A673 (cell line): ENCODE results near the gene CLEC16A. TPM values are rescaled to one million over a fixed set of nuclear protein-coding genes. Genes with fewer than 3 reads are reported as not detected.

Experiments used
- BruUV-seq: library from RNA; stranded (reverse); fragments of 400-500 nt; replicated peaks from 2 replicates; lab custom pipeline; 2021; lab: Mats Ljungman, UMichigan
- CTCF ChIA-PET: fragments of 300-600 bp; sonication (Branson Sonifier 250); formaldehyde crosslinking; loops from one replicate; lab custom pipeline; 2022; ENCODE audit warnings: antibody characterized with exemption; lab: Charles Lee
- POLR2A ChIA-PET: fragments of 300-600 bp; sonication (Branson Sonifier 250); formaldehyde crosslinking; loops from one replicate; lab custom pipeline; 2022; ENCODE audit warnings: antibody characterized with exemption; ENCODE audit not compliant: low non-redundant PET; lab: Charles Lee
- DNase-seq: peaks from one replicate; pipeline ENCODE4 v3.0.0-alpha.2; 2015; ENCODE audit warnings: low spot score
- H3K27ac ChIP-seq: fragments of 200-600 bp; sonication (generic); 2 replicates; pipeline ENCODE4 v1.5.1; 2016; ENCODE audit warnings: mixed run types, low read depth, mild to moderate bottlenecking, mixed read lengths, antibody characterized with exemption, low read length; ENCODE audit not compliant: poor library complexity, severe bottlenecking
- H3K27me3 ChIP-seq: fragments of 200-600 bp; sonication (generic); replicated peaks from 2 replicates; pipeline ENCODE4 v1.6.1; 2017; ENCODE audit warnings: mixed run types, low read depth, mild to moderate bottlenecking, mixed read lengths, antibody characterized with exemption, low read length; ENCODE audit not compliant: insufficient read depth, poor library complexity
- H3K36me3 ChIP-seq: fragments of 200-600 bp; sonication (generic); 2 replicates; pipeline ENCODE4 v1.6.1; 2016; ENCODE audit warnings: mixed run types, mild to moderate bottlenecking, mixed read lengths, antibody characterized with exemption, low read length; ENCODE audit not compliant: insufficient read depth, poor library complexity, severe bottlenecking
- H3K4me1 ChIP-seq: fragments of 200-600 bp; sonication (generic); 2 replicates; pipeline ENCODE4 v1.6.1; 2017; ENCODE audit warnings: mixed run types, mild to moderate bottlenecking, mixed read lengths, antibody characterized with exemption, low read length; ENCODE audit not compliant: insufficient read depth, poor library complexity, severe bottlenecking
- H3K4me3 ChIP-seq: fragments of 200-600 bp; sonication (generic); 2 replicates; pipeline ENCODE4 v1.5.1; 2016; ENCODE audit warnings: low read depth, mixed run types, mild to moderate bottlenecking, mixed read lengths, low read length; ENCODE audit not compliant: poor library complexity, severe bottlenecking
- H3K9me3 ChIP-seq: fragments of 200-600 bp; sonication (generic); 2 replicates; pipeline ENCODE4 v1.6.1; 2016; ENCODE audit warnings: mixed run types, low read depth, mild to moderate bottlenecking, mixed read lengths, antibody characterized with exemption, low read length; ENCODE audit not compliant: poor library complexity, severe bottlenecking
- CTCF ChIP-seq: fragments of 300-800, 200-600 bp; sonication (generic); conservative IDR thresholded peaks from 2 replicates; pipeline ENCODE4 v1.5.1; 2017; ENCODE audit warnings: low read depth, mild to moderate bottlenecking, antibody characterized with exemption, low read length, moderate library complexity, mixed read lengths
- EZH2 ChIP-seq: fragments of 200-600 bp; sonication (generic); IDR thresholded peaks from 2 replicates; pipeline ENCODE4 v1.6.1; 2017; ENCODE audit warnings: borderline replicate concordance, low read depth, mild to moderate bottlenecking, mixed read lengths, antibody characterized with exemption, low read length; ENCODE audit not compliant: poor library complexity, severe bottlenecking
- intact Hi-C: fragments of 100-400 bp; cut with micrococcal nuclease; formaldehyde crosslinking; loops from one replicate; pipeline ENCODE4 v1.10.0; 2022; ENCODE audit not compliant: unreplicated experiment
- total RNA-seq: library from RNA; stranded (reverse); gene quantifications from 2 replicates; pipeline ENCODE4 v1.2.3, GENCODE V29; 2021

Gene CLEC16A
- total RNA-seq, 1 experiment from 2014 or later: 23.4 TPM

GRCh38 chr16:10992112-10992511, 47.7 kb downstream of the CLEC16A start:
- TF ChIP-seq EZH2 (no peak), CTCF (no peak)
- Histone ChIP-seq H3K27ac (no peak overlapping the region), H3K4me3 (no peak overlapping the region), H3K9me3 (no peaks in the 10 kb centered on the region), H3K4me1 (no peaks in the 10 kb centered on the region), H3K36me3 (no peaks in the 10 kb centered on the region), H3K27me3 (no peaks in the 10 kb centered on the region)
- ChIA-PET POLR2A (no interaction called here), CTCF (no interaction called here)
- intact Hi-C loops: no loop called here
- BruUV-seq: no TSS peak
- DNase-seq: no peak

GRCh38 chr16:10992797-10993196, 48.4 kb downstream of the CLEC16A start:
- no TSS peak for BruUV-seq
- H3K27ac ChIP-seq: no peak overlapping the region
- CTCF ChIA-PET: no interaction called here

GRCh38 chr16:10993649-10994048, 49.3 kb downstream of the CLEC16A start:
- H3K9me3 ChIP-seq: no peaks in the 10 kb centered on the region
- no TSS peak for BruUV-seq
- ChIA-PET POLR2A (no interaction called here), CTCF (no interaction called here)
- intact Hi-C loops: no loop called here
- DNase-seq: no peak
- no peak overlapping the region for H3K4me3 ChIP-seq
- H3K27ac ChIP-seq: no peak overlapping the region
- no peaks in the 10 kb centered on the region for H3K27me3 ChIP-seq
- TF ChIP-seq EZH2 (no peak), CTCF (no peak)
- no peaks in the 10 kb centered on the region for H3K36me3 ChIP-seq
- no peaks in the 10 kb centered on the region for H3K4me1 ChIP-seq

More at GRCh38 chr16:10992797-10993196, 48.4 kb downstream of the CLEC16A start:
- H3K4me1 ChIP-seq: no peaks in the 10 kb centered on the region
- TF ChIP-seq EZH2: no peak
- TF ChIP-seq CTCF: no peak
- H3K4me3 ChIP-seq: no peak overlapping the region
- POLR2A ChIA-PET: no interaction called here
- peak; percentile 23 for DNase-seq
- H3K9me3 ChIP-seq: no peaks in the 10 kb centered on the region
- no peaks in the 10 kb centered on the region for H3K36me3 ChIP-seq
- intact Hi-C loops: no loop called here
- no peaks in the 10 kb centered on the region for H3K27me3 ChIP-seq
